ENCODE measurements around the gene SPOCK3. TPM values are rescaled to one million over a fixed set of nuclear protein-coding genes. Genes with fewer than 3 reads are reported as not detected.

Gene SPOCK3
- total and polyA plus RNA-seq, 10 of the 15 experiments (the other 5 are each of a cell fraction or from before 2014, with no cell fraction given), result 0.06 to 0.39 (median 0.09) TPM; not detected in 5

DNA sequence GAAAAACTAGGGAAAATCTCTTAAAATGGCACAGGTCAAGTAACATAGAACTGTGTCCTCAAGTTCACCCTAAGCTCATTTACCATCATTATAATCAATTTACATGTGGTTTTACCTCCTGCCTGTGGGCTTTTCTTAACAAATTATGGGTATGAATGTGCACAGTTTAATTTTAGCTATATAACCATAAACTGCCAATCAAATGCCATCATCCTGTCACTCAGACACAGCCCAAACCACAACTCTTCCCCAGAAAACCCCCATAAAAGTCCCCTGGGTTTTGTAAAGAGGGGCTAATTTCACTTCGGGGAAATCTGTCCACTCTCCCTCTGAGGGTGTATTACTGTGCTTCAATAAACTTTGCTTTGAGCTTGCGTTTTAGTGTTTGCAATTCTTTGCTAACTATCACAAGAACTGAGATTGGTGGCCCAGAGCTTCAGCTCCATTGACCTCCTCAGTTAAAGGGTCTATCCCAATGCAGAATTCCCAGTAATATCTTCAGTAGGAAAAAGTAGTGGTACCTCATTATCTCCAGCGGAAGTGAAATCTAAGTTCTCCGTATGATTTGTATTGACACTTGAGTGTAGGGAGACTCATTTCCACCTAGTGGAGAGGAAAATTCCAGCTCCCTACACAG lies 394.6 kb downstream of the SPOCK3 start (continued):
- TF ChIP-seq EZH2 (IDR thresholded peaks at IDR 0.05; ENCODE audit: borderline replicate concordance, control insufficient read depth, low read depth, low read length), result no peak
- peak; percentile 57 for TF ChIP-seq KLF5 (IDR thresholded peaks at IDR 0.05; ENCODE audit: partially characterized antibody)
- TF ChIP-seq, protein P1, sequence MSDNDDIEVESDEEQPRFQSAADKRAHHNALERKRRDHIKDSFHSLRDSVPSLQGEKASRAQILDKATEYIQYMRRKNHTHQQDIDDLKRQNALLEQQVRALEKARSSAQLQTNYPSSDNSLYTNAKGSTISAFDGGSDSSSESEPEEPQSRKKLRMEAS (IDR thresholded peaks at IDR 0.05; ENCODE audit: low read depth, low read length), result no peak
- peak; percentile 91 for TF ChIP-seq MTA3 (IDR thresholded peaks at IDR 0.05; ENCODE audit: borderline replicate concordance, low read length)
- TF ChIP-seq FOXM1 (IDR thresholded peaks at IDR 0.05; ENCODE audit: low read depth, low read length), result peak; percentile 100
- 0 out of 6 replicates have a peak, but pooled peaks of 1 of the 3 experiments have one; percentile 11 for TF ChIP-seq CTCF (IDR thresholded peaks at IDR 0.05 in 2 of 3, conservative IDR thresholded peaks at IDR 0.05 in 1 of 3; ENCODE audit: control insufficient read depth in 2 of 3, extremely low read depth in 1 of 3, insufficient read depth in 1 of 3, low read depth in 3 of 3, low read length in 3 of 3)
- no peak for TF ChIP-seq PAX8 (IDR thresholded peaks at IDR 0.05)
- no peak for TF ChIP-seq MYC (IDR thresholded peaks at IDR 0.05; ENCODE audit: insufficient read depth, insufficient read length, insufficient replicate concordance, low read length, severe bottlenecking)
- peak; percentile 93 for TF ChIP-seq PBX3 (IDR thresholded peaks at IDR 0.05; ENCODE audit: insufficient replicate concordance, low read depth, low read length)
- TF ChIP-seq TCF3 (IDR thresholded peaks at IDR 0.05; ENCODE audit: borderline replicate concordance, insufficient read depth, low read depth, low read length), result peak; percentile 66; the same call in 1 of the 2 replicates
- TF ChIP-seq PKNOX1 (IDR thresholded peaks at IDR 0.05), result peak; percentile 97
- TF ChIP-seq EP300 (IDR thresholded peaks at IDR 0.05; ENCODE audit: borderline replicate concordance in 1 of 2, control insufficient read depth in 1 of 2, low read depth in 2 of 2, low read length in 2 of 2), result peak; percentile 93 to 97
- no peak for TF ChIP-seq NFXL1 (IDR thresholded peaks at IDR 0.05; ENCODE audit: borderline replicate concordance)
- TF ChIP-seq NR2C1 (IDR thresholded peaks at IDR 0.05), result no peak
- TF ChIP-seq SP1 (IDR thresholded peaks at IDR 0.05; ENCODE audit: low read depth, low read length), result no peak
- no peak for TF ChIP-seq SUZ12 (IDR thresholded peaks at IDR 0.05; ENCODE audit: unreplicated experiment)
- no peak for TF ChIP-seq E2F4 (IDR thresholded peaks at IDR 0.05; ENCODE audit: low read depth, low read length)
- no peak for TF ChIP-seq RBBP5 (conservative IDR thresholded peaks at IDR 0.05)
- TF ChIP-seq HSF1 (IDR thresholded peaks at IDR 0.05; ENCODE audit: low read depth, low read length), result no peak
- TF ChIP-seq, protein P2, sequence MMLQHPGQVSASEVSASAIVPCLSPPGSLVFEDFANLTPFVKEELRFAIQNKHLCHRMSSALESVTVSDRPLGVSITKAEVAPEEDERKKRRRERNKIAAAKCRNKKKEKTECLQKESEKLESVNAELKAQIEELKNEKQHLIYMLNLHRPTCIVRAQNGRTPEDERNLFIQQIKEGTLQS (IDR thresholded peaks at IDR 0.05; ENCODE audit: borderline replicate concordance, extremely low read depth, low read depth, low read length), result no peak
- 0 out of 2 replicates have a peak, but pooled peaks have one; percentile 26 for TF ChIP-seq RCOR1 (conservative IDR thresholded peaks at IDR 0.05; ENCODE audit: low read depth, low read length)

Data from GM12878 (cell line).